Measurements from ENCODE around the gene COL19A1. TPM values are rescaled to one million over a fixed set of nuclear protein-coding genes. Genes with fewer than 3 reads are reported as not detected.

The COL19A1 gene
- total and polyA plus RNA-seq, 2 donors from 2014 or later = 0.60 to 1.1 TPM

DNA sequence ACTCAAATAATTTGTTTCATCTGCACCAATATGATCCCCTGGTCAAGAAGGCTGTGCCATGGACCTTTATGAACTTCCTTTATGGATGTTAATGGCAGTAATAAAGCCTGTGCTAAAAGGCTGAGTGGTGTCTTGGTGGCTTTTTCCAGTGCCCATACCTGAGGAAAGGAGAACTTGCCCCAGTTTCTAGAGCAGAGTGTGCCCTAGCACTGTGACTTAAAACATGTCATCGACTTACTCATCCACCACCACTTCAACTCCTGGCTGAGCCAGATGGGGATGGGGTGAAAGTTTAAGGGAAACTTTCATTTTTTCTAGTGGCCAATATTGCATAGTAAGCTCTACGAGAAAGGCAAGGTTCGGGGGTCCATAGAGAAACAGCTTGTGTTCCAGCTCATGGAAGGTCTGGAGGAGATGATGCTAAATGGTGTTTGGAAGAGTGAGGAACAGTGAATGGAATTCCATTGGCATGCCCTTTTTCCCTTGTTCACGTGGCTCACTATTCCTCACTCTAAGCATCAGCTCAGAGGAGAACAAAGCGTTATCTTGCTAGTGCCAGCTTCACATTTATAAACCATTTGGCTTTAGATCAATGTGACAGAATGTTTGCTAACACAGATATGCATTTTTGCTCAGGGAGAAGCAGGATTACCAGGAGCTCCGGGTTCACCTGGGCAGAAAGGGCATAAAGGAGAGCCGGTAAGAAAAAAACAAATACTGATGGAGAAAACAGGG, 71.2 kb downstream of the COL19A1 start:
- Histone ChIP-seq H3K27ac (ENCODE audit: low read depth in 2 of 2, low read length in 2 of 2) (no peak overlapping the region), H3K27me3 (ENCODE audit: control insufficient read depth, insufficient read depth, low read length) (no peaks in the 10 kb centered on the region), H3K4me1 (ENCODE audit: control insufficient read depth in 2 of 3, insufficient read depth in 2 of 3, low read depth in 1 of 3, low read length in 3 of 3) (no peaks in the 10 kb centered on the region), H3K9ac (ENCODE audit: low read length in 3 of 3) (no peak overlapping the region), H3K9me3 (ENCODE audit: control insufficient read depth in 2 of 3, insufficient read depth in 1 of 3, low read length in 3 of 3) (no peaks in the 10 kb centered on the region), H3K4me3 (ENCODE audit: low read length in 3 of 3) (no peak overlapping the region), H3K36me3 (ENCODE audit: control insufficient read depth in 2 of 3, insufficient read depth in 3 of 3, low read length in 3 of 3) (no peaks in the 10 kb centered on the region)
- TF ChIP-seq, protein P1, sequence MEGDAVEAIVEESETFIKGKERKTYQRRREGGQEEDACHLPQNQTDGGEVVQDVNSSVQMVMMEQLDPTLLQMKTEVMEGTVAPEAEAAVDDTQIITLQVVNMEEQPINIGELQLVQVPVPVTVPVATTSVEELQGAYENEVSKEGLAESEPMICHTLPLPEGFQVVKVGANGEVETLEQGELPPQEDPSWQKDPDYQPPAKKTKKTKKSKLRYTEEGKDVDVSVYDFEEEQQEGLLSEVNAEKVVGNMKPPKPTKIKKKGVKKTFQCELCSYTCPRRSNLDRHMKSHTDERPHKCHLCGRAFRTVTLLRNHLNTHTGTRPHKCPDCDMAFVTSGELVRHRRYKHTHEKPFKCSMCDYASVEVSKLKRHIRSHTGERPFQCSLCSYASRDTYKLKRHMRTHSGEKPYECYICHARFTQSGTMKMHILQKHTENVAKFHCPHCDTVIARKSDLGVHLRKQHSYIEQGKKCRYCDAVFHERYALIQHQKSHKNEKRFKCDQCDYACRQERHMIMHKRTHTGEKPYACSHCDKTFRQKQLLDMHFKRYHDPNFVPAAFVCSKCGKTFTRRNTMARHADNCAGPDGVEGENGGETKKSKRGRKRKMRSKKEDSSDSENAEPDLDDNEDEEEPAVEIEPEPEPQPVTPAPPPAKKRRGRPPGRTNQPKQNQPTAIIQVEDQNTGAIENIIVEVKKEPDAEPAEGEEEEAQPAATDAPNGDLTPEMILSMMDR (IDR thresholded peaks at IDR 0.05; ENCODE audit: borderline replicate concordance, extremely low read depth, insufficient read depth) = no peak
- intact Hi-C loops (cut with DNase I) = no loop called here
- DNase-seq = no peak
- FAIRE-seq = no peak

DNA sequence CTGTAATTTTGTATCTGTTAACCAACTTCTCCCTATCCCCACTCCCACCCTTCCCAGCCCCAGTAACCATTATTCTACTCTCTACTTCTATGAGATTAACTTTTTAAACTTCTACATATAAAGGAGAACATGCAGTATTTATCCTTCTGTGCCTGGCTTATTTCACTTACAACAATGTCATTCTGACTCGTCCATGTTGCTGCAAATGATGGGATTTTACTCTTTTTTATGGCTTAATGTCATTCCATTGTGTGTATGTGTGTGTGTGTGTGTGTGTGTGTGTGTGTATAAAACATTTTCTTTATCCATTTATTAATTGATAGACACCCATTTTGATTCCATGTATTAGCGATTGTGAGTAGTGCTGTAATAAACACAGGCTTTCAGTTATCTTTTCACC, 76.1 kb downstream of the COL19A1 start:
- Histone ChIP-seq H3K9ac (ENCODE audit: low read length in 3 of 3) (no peak overlapping the region), H3K4me1 (ENCODE audit: control insufficient read depth in 2 of 3, insufficient read depth in 2 of 3, low read depth in 1 of 3, low read length in 3 of 3) (no peaks in the 10 kb centered on the region), H3K4me3 (ENCODE audit: low read length in 3 of 3) (no peak overlapping the region), H3K27me3 (ENCODE audit: control insufficient read depth, insufficient read depth, low read length) (no peaks in the 10 kb centered on the region), H3K27ac (ENCODE audit: low read depth in 2 of 2, low read length in 2 of 2) (no peak overlapping the region), H3K9me3 (ENCODE audit: control insufficient read depth in 2 of 3, insufficient read depth in 1 of 3, low read length in 3 of 3) (no peaks in the 10 kb centered on the region), H3K36me3 (ENCODE audit: control insufficient read depth in 2 of 3, insufficient read depth in 3 of 3, low read length in 3 of 3) (no peaks in the 10 kb centered on the region)
- no peak for FAIRE-seq
- DNase-seq = no peak
- TF ChIP-seq, protein P1 (IDR thresholded peaks at IDR 0.05; ENCODE audit: borderline replicate concordance, extremely low read depth, insufficient read depth) = no peak
- intact Hi-C loops (cut with DNase I) = no loop called here

DNA sequence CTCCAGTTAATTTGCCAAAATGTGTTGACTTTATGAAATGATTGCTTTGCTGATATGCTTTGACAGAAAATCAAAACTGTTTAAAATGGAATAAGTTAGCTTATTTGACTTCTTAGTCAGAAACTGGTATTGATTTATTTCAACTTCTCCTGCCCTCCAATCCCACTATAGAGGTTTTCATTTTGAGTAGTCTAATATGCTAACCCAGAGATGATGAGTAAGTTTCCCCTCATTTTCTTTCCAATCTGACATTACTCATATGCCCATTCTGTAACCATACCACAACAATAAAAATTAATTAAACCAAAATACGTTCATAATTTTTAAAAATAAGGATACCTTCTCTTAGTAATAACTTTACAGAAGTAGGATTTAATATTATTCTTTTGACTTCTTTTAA, 78.8 kb downstream of the COL19A1 start:
- no peak for FAIRE-seq
- no peak for DNase-seq
- no peaks in the 10 kb centered on the region for H3K36me3 ChIP-seq (ENCODE audit: control insufficient read depth in 2 of 3, insufficient read depth in 3 of 3, low read length in 3 of 3)
- intact Hi-C loops (cut with DNase I) = no loop called here
- no peak overlapping the region for H3K27ac ChIP-seq (ENCODE audit: low read depth in 2 of 2, low read length in 2 of 2)
- TF ChIP-seq, protein P1 (IDR thresholded peaks at IDR 0.05; ENCODE audit: borderline replicate concordance, extremely low read depth, insufficient read depth) = no peak
- H3K9me3 ChIP-seq (ENCODE audit: control insufficient read depth in 2 of 3, insufficient read depth in 1 of 3, low read length in 3 of 3) = no peaks in the 10 kb centered on the region
- H3K4me3 ChIP-seq (ENCODE audit: low read length in 3 of 3) = no peak overlapping the region
- no peaks in the 10 kb centered on the region for H3K4me1 ChIP-seq (ENCODE audit: control insufficient read depth in 2 of 3, insufficient read depth in 2 of 3, low read depth in 1 of 3, low read length in 3 of 3)
- H3K9ac ChIP-seq (ENCODE audit: low read length in 3 of 3) = no peak overlapping the region
- no peaks in the 10 kb centered on the region for H3K27me3 ChIP-seq (ENCODE audit: control insufficient read depth, insufficient read depth, low read length)
